HG03439 (cell line): Measurements from ENCODE around the gene MRTFB.

Experiments
- ATAC-seq: cut with Tn5 transposase; IDR thresholded peaks from one replicate; pipeline ENCODE4 v1.9.1; 2021; ENCODE audit warnings: mild to moderate bottlenecking, moderate library complexity; ENCODE audit not compliant: unreplicated experiment

The MRTFB gene

DNA sequence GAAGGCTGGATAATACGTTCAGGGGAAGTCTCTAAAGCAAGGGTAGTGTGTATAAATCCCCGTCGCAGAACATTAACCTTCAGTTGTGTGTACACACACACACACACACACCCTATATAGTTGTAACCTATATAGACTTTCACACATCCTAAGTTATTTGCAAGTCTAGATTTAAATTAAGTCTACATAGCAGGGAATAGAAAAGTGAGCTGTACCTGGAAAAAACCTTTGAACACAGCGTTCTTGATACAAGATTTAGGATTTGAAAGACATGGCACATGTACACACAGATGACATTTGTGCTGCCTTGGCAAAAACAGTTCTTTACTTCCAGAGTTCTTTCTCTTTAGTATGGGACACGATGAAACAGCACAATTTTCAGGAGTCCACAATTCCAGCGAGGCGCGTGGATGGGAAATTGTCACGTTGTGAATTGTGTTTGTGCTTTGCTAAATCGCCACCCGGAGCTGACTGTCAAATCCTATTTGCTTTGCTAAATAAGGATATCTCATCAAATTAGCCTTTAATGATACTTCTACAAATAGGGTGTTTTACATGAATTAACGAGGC is 233.9 kb downstream of the MRTFB start:
- ATAC-seq = no peak

DNA sequence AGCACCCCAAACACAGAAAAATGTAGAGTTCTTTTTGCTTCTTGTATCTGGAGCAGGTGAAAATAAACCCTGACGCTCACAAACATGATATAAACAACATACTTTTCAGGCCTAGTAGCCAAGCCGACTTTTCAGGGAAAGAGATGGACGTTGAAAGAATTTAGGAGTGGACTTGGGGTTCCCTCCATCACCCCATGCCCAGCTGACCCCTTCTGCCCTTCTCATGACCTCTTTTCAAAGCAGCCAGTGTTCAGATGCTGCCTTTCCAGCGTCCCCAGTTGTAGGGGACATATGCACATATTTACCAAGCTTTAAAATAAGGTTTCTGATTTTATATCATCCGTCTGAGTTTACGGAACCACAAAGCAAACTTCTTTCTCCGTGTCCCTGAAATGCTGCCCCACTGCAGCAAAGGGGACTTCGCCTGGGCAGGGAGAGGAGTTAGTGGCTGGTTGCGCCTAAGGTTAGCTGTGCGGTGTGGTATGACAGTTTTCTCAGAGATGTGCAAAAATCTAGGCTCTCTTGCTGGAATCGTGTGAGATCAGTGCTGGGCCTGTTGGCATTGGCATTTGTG is 235.5 kb downstream of the MRTFB start:
- ATAC-seq = no peak

DNA sequence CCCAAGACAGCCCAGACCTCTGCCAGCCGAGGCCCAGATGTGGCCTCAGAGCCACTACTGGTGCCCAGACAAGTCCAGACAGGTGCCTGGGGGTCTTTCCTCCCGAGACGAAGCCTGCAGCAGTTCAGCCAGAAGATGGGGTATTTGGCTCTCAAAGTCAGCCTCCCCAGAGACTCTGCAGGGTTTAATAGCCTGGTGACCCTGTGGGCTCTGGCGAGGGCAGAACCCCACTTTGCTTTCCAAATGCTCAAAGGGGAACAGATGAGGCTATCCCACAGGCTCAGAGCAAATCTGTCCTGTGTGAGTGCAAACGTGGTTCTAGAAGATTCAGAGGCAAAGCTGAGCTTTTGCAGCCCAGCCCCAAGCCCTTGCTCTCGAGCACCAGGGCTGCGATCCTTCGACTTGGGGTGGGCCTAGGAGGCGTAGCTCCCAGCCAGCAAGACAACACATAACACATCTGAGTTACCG is 236.0 kb downstream of the MRTFB start:
- ATAC-seq = no peak

DNA sequence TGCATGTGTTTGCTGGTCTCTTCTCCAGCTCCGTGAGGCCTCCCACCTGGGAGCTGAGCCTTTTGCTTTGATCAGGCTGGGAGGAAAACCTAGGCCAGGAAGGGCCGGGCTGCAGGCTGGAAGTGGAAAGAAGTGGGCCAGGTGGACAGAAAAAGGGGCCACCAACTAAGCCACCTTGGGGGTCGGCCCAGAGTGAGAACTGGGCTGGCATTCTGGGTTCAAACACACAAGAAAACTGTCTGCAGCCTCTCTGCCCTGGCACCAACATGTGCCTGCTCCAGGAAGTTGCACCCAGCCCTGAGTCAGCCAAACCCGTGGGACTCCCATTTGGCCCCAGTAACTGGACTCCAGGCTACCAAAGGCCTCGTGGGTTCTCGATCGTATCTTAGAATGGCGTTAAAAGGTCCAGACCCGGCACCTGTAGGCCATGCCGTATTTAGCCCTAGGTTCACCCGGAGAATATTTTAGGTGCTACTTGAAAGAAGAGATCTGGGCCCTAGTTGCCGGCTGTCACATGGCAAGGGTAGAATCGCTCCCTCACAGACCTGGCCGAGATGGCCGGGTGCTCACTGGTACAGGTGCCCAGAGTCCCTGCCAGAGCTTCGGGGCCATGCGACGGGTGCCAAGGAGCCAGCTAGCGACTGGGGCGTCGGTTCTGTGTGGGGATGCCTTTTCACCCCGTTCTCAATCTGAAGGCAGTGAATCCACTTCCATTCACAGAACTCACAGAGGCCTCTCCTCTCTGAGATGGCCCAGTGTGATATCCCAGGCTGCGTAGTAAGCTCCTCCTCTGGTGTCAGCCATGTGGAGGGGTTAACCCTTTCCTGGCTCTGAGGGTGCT is 236.6 kb downstream of the MRTFB start:
- no peak for ATAC-seq

DNA sequence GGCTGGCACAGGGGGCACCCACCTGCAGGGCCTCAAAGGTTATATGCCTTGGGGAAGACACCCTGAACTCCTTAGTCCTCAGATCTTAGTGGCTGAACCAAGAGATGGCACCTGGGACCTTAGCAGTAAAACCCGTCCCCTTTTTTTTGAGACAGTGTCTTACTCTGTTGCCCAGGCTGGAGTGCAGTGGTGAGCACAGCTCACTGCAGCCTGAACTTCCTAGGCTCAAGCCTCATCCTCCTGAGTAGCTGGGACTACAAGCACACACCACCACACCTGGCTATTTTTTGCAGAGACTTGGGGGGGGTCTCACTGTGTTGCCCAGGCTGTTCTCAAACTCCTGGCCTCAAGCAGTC is 237.2 kb downstream of the MRTFB start:
- no peak for ATAC-seq

DNA sequence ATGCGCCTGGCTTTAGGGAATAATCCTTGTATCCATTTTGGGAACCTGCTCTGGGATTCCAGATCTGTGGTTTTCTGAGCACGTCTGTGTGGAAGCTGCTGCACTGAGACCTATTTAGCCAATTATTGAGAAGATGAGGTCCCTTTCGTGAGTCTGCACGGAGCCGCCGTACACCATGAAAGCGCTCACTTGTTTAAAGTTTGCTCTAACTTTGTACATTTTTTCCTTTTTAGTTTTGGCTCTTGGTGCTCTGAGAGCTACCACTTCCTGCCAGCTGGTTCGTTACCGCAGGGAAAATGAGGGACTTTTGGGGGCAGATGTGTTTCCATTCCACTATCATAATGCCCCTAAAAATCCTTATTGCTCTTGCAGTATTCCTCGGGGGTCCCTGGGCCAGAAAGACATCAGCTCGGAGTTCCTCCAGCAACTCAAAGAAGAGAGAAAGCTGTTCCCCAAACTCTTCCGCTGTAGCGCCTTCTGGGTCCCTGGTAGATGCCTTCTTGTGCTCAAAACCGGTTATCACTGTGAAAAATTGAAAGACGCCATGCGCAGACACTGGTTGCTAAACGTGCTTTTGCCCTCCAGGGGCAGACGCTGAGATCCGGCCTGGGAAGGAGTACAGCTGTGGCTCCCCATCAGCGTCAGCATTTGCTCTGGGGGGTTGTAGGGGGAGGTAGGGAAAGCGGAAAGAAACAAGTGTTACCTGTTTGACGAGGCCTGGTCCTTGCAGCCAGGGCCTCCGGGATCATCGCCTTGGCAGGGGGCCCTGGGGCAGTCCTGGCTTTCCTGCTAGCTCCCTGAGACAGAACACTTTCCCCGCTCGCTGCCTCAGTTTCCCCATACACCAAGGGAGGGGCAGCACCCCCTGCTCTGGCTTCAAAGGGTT is 238.1 kb downstream of the MRTFB start:
- no peak for ATAC-seq

DNA sequence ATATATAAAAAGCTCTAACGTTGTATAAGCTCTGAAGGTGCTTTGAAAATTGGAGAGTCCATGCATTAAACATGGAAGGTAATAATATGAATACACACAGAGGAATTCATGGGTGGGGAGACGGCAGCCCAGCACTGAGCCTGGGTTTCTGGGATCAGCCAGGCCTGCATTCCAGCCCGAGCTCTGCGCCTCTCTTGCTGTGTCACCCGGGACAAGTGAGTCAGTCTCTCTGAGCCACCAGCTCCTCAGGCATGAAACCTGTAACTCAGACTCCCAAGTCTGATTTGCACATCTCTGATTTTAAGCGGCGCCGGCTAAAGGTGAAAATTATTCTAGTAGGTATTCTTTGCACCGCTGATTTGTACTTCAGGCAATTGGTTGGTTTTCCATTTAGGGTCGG is 238.8 kb downstream of the MRTFB start:
- ATAC-seq = no peak

DNA sequence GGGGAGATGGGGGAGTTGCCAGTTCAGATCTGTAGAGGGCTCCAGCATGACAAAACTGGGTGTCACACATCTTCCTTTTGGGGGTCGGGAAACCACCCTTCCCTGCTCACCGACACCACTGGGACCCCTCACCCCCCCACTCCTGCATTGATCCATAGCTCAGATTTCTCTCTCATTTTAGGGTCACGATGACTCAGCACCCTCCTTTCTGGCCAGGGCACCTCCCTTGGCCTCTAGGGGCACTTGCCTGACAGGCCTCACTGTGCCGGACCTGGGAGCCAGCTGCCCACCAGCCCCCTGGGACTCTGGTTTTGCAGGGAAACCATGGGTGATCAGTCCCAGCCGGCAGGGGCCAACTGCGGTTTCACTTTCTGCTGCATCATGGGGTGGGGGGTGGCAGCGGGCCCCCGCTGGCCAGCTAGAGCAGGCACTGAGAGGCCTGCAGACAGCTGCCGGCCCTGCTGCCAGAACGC is 239.4 kb downstream of the MRTFB start:
- ATAC-seq = peak; percentile 54

DNA sequence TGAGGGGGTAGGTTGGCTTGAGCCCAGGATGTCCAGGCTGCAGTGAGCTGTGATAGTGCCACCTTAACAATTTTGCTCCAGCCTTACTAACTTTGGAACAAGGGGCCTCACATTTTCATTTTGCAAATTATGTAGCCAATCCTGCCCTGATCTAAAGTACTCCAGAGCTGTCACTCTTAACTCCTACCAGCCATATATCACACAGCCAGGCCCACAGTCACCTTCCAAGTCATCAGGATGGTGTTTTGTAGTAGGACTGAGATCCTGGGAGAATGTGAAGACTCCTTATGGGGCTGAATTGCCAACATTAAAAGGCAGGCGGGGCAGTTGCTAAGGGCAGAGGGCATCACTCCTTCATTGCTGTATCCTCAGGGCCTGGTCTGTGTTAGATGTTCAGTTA is 243.0 kb downstream of the MRTFB start:
- ATAC-seq = no peak

DNA sequence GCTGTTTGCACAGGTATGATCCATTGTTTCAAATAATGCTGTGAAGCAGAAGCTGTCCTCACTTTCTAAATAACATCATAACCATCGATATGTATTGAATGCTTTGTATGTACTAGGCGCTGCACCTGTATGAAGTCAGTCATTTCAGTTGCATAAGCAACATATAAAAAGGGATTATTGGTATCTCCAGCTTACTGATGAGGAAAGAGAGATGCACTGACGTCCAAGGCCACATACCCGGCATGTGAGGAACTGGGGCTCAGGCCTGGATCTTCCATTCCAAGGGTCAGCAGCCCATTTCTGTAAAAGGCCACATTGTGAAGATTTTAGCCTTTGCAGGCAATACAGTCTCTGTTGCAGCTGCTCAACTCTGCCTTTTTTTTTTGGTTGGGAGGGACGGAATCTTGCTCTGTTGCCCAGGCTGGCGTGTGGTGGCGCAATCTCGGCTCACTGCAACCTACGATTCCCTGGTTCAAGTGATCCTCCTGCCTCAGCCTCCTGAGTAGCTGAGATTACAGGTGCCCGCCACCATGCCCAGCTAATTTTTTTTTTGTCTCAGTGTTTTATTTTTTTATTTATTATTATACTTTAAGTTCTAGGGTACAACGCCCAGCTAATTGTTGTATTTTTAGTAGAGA is 244.7 kb downstream of the MRTFB start:
- ATAC-seq = no peak
